ENCODE results near the gene GAN.

- TF ChIP-seq TAF1 (IDR thresholded peaks at IDR 0.05; ENCODE audit: borderline replicate concordance, low read depth, low read length) (no peak), POLR2AphosphoS5 (IDR thresholded peaks at IDR 0.05; ENCODE audit: low read depth, low read length) (no peak)
These were observed 90.9 kb downstream of the GAN start for GRCh38 chr16:81405702-81406113.
